Right ventricle myocardium superior (tissue), 1 donor: Measurements from ENCODE around the gene TJP1. TPM values are rescaled to one million over a fixed set of nuclear protein-coding genes. Genes with fewer than 3 reads are reported as not detected.
"Not testable (repeated sequence)": the region's sequence is repeated elsewhere in the genome, so short reads cannot be mapped to it uniquely, and the experiment has no call there.

Experiments
- ATAC-seq: fragments of 200-7000 bp; cut with Tn5 transposase; one replicate; pipeline ENCODE4 v1.9.1; 2020; ENCODE audit warnings: mild to moderate bottlenecking; ENCODE audit not compliant: poor library complexity
- DNase-seq: peaks from one replicate; pipeline ENCODE4 v3.0.0-alpha.2; 2020
- intact Hi-C: fragments of 100-400 bp; cut with DNase I; formaldehyde crosslinking; loops from one replicate; pipeline ENCODE4 v1.11.2; 2022
- total RNA-seq: library from RNA; stranded (reverse); fragmentation: NEBNext Ultra II Directional; extraction: Animal tissue kit (Norgen Biotek cat#: 25700); gene quantifications from one replicate; pipeline ENCODE4 v1.2.1, GENCODE V29; 2021
- donor health status: DM: no; HTN: yes; CAD: no; lungs with severe emphysema.

The TJP1 gene
- total RNA-seq, 1 donor from 2014 or later = 104 TPM

DNA sequence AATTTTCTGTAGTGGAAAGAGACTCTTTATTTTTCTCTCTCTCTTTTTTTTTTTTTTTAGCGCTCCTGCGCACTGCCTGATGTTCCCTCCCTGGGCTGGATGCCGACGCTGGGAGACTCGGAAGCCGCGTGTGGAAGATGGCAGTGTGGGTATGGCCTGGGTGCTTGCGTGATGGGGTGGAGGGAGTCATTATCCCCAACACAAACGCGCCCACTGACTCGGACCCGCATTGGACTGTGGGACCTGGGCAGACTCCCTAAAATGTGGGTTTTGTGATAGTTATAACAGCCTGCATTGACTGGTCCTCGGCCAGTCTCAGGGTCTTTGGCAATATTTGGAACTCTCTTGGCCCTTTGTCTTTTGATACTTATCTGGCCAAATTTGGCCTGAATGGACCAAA lies 157.9 kb downstream of the TJP1 start:
- DNase-seq (no peak), ATAC-seq (no peak)
- intact Hi-C loops = no loop called here

- DNase-seq, intact Hi-C loops, ATAC-seq: not testable (repeated sequence)
These were observed 164.8 kb downstream of the TJP1 start for GRCh38 chr15:29657476-29657817.

DNA sequence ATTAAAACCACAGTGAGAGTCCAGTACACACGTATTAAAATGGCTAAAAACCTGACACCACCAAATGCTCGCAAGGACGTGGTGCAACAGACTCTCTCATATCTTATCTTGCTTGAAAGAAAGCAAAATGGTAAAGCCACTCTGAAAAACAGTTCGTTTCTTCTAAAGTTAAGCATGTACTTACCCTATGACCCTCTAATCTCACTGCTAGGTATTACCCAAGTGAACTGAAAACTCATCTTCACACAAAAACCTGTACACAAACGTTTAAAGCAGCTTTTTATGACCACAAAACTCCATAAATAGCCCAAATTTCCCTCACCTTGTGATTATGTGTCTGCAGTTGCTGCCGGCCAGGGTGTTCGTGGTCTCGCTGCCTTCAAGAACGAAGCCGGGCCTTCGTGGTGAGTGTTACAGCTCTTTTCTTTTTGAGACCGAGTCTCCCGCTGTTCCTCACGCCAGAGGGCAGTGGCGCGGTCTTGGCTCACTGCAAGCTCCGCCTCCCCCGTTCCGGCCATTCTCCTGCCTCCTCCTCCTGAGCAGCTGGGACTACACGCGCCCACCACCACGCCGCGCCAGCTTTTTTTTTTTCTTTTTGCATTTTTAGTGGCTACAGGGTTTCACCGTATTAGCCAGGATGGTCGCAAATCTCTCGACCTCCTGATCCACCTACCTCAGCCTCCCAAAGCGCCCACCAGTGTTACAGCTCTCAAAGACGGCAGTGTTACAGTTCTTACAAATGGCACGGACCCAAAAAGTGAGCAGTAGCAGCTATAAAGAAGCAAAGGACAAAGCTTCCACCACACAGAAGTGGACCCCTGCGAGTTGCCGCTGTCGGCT lies 165.4 kb downstream of the TJP1 start:
- DNase-seq (no peak), ATAC-seq (no peak)
- intact Hi-C loops = no loop called here

DNA sequence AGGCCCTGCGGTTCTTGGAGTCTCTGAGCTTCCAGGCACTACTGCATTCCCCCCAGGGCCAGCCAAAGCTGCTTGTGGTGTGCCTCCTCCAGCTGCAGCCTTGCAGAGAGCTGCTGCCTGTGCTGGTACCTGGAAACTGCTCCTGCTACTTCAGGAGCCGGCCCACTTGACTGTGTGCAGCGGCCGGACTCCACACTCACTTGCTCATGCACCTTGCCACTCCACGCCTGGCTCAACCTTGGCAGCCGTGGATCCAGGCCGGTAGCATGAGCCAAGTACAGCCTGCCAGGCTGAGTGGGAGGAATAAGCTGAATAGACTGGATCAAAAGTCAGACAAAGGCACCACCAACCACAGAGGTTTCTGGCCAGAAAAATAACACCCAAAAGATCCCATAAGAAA lies 169.7 kb downstream of the TJP1 start:
- intact Hi-C loops = no loop called here
- ATAC-seq (peak; percentile 87), DNase-seq (peak; percentile 59)

DNA sequence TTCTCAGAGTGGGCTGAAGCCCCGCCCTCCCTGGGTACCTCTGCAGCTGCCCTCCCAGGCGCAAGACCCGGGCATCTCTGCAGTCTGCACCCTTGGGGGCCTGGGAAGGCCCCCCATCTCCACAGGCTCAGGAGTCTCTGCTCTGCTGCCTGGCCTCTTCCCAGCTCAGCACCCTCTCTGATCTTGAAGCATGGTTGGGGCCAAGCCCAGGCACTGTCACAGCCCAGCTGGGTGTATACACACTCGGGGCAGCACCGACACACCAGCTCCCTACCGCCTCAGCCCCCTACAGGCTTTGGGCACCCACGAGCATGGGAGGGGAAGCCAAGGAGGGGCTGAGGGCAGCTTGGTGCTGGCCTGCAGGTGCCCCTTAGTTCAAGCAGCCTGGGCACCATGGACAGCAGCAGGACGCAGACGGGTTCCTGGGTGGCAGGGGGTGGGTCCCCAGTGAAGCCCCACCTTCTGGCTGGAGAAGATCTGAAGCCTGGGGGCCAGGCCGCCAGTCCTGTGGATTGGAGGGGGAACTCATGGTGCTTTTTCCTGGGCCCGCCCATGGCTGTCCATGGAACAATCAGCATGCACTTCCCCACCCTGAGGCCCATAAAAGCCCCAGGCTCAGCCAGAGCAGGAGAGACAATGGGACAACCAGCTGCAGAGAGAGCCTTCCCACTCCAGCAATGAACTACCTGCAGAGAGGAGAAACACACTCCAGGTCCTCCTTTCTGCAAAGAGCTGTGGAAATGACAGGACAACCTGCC lies 170.6 kb downstream of the TJP1 start:
- intact Hi-C loops = no loop called here
- ATAC-seq = no peak
- DNase-seq = no peak
